PC-3 (cell line): ENCODE measurements around the gene CREBL2.

Experiments
- EZH2 ChIP-seq: fragments of 300-600 bp; sonication (generic); IDR thresholded peaks from one replicate; pipeline ENCODE4 v1.6.1; 2017; ENCODE audit warnings: antibody characterized with exemption, mild to moderate bottlenecking, low read length; ENCODE audit not compliant: unreplicated experiment
- TF ChIP-seq, protein P1 (sequence below): fragments of 300-600 bp; sonication (generic); conservative IDR thresholded peaks from 2 replicates; pipeline ENCODE4 v1.5.1; 2017; ENCODE audit warnings: antibody characterized with exemption, low read depth, mild to moderate bottlenecking, low read length

DNA sequence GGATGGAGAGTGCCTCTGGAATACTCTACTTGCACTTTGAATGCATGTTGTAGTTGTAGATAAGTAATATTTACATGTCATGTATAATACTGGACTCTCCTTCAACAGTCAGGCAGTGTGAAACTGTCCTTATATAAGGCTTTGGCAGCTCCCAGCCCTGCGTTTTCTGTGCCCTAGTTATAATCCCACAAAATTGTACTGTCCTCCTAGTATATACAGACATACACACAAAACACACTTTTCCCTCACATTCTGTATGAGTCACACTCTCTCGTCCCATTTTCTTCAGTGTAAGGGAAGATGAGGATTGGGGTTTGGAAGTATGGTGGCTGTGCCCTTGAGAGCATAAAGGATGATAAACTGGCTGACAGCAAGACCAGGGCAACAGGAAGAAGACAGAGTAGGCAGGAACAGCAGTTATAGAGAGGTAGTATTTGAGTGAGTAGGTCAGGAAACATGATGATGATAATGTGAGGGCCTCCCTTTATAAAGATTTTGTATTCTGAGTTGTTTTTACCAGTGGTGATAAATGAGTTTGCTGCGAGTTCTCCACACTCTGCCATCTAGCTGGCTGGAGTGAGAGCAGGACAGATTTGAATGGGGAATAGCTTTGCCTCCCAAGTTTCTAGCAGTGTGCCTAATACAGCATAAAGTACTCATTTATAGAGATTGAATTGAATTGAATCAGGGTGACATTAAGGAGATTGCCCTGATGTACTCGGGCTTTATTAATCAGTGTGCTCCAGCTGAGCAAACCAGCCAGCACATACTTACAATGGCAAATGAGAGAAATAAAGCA, 5.0 kb downstream of the CREBL2 start:
- TF ChIP-seq, protein P1, sequence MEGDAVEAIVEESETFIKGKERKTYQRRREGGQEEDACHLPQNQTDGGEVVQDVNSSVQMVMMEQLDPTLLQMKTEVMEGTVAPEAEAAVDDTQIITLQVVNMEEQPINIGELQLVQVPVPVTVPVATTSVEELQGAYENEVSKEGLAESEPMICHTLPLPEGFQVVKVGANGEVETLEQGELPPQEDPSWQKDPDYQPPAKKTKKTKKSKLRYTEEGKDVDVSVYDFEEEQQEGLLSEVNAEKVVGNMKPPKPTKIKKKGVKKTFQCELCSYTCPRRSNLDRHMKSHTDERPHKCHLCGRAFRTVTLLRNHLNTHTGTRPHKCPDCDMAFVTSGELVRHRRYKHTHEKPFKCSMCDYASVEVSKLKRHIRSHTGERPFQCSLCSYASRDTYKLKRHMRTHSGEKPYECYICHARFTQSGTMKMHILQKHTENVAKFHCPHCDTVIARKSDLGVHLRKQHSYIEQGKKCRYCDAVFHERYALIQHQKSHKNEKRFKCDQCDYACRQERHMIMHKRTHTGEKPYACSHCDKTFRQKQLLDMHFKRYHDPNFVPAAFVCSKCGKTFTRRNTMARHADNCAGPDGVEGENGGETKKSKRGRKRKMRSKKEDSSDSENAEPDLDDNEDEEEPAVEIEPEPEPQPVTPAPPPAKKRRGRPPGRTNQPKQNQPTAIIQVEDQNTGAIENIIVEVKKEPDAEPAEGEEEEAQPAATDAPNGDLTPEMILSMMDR, result no peak
- no peak for TF ChIP-seq EZH2
